Panc1 (cell line): Measurements from ENCODE around the gene RIPOR2.

Source experiments
- CTCF ChIP-seq: fragments of 450-650 bp; IDR thresholded peaks from 2 replicates; pipeline ENCODE4 v1.5.1; 2017; ENCODE audit warnings: mild to moderate bottlenecking
- TCF7L2 ChIP-seq: IDR thresholded peaks from 2 replicates; pipeline ENCODE4 v1.6.1; 2011; ENCODE audit warnings: mild to moderate bottlenecking, low read depth, low read length, inconsistent platforms

- TF ChIP-seq TCF7L2 (no peak), CTCF (no peak)
Measured at GRCh38 chr6:24759718-24760117, 176.0 kb downstream of the RIPOR2 start.
